Activated B cell treated with CpG ODN at 0.5 μM for 24 hours (primary cell): Measurements from ENCODE around the gene ANKEF1. TPM values are rescaled to one million over a fixed set of nuclear protein-coding genes. Genes with fewer than 3 reads are reported as not detected.
"Not testable (repeated sequence)": the region's sequence is repeated elsewhere in the genome, so short reads cannot be mapped to it uniquely, and the experiment has no call there.

Experiments
- ATAC-seq: fragments of 200-7000 bp; cut with Tn5 transposase; one replicate; pipeline ENCODE4 v1.10.0; 2021; ENCODE audit warnings: low read depth, mild to moderate bottlenecking, moderate library complexity
- CTCF ChIA-PET: fragments of 350-600 bp; sonication (Branson Sonifier 250); formaldehyde crosslinking; loops from one replicate; lab custom pipeline; 2021; ENCODE audit warnings: antibody characterized with exemption; lab: Charles Lee
- POLR2A ChIA-PET: fragments of 350-600 bp; sonication (Branson Sonifier 250); formaldehyde crosslinking; loops from one replicate; lab custom pipeline; 2021; ENCODE audit warnings: antibody characterized with exemption; lab: Charles Lee
- DNase-seq: peaks from one replicate; pipeline ENCODE4 v3.0.0; 2022
- H3K27ac Mint-ChIP-seq: one replicate; pipeline ENCODE4 v1.8.0; 2020; ENCODE audit warnings: mixed read lengths
- H3K27me3 Mint-ChIP-seq: one replicate; pipeline ENCODE4 v1.8.0; 2021; ENCODE audit warnings: mixed read lengths
- H3K36me3 Mint-ChIP-seq: one replicate; pipeline ENCODE4 v1.8.0; 2021; ENCODE audit warnings: low read depth, mixed read lengths
- H3K4me1 Mint-ChIP-seq: one replicate; pipeline ENCODE4 v1.8.0; 2021; ENCODE audit warnings: mixed read lengths
- H3K4me3 Mint-ChIP-seq: one replicate; pipeline ENCODE4 v1.8.0; 2020; ENCODE audit warnings: mild to moderate bottlenecking, mixed read lengths
- H3K9me3 Mint-ChIP-seq: one replicate; pipeline ENCODE4 v1.8.0; 2020; ENCODE audit warnings: mixed read lengths
- intact Hi-C: fragments of 100-400 bp; cut with micrococcal nuclease; formaldehyde crosslinking; loops from one replicate; pipeline ENCODE4 v1.15.1; 2024
- total RNA-seq: library from RNA; stranded (reverse); gene quantifications from 2 replicates; pipeline ENCODE4 v1.2.3, GENCODE V29; 2022
- TF ChIP-seq, protein P1 (sequence below): fragments of 200-600 bp; IDR thresholded peaks from one replicate; pipeline ENCODE4 v1.8.0; 2022; ENCODE audit warnings: antibody characterized with exemption, mild to moderate bottlenecking

Gene ANKEF1
- total RNA-seq, 1 donor from 2014 or later, result 2.6 TPM

DNA sequence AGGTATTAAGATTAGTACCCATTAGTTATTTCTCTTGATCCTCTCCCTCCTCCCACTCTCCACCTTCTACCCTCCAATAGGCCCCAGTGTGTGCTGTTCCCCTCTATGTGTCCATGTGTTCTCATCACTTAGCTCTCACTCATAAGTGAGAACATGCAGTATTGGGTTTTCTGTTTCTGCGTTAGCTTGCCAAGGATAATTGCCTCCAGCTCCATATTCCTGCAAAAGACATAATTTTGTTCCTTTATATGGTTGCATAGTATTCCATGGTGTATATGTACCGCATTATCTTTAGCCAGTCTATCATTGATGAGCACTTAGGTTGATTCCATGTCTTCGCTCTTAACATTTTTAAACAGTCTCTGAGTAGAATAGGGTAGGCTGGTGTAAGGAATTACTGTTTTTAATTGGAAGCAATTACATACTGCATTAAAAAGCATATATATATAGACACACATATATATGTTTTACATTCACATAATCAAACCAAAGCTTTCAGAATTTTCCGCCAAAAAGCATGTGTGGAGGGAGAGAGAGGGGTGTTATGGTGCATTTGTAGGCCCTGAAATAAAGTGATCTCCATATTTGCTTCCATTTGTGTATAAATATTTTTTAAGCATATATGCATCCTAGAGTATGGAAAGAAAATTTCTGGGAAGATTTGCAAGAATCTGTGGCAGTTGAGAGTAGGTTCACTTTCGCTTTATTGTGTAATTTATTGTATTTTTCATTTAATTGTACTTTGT is 709 bp upstream of the ANKEF1 start:
- no peak overlapping the region for H3K27ac Mint-ChIP-seq
- POLR2A ChIA-PET, result interaction anchor here (1.0 kb wide), 1 partner anchor 400 kb away, joined by 5 read pairs; the partner anchor contains the start of genes MKKS and SLX4IP
- H3K36me3 Mint-ChIP-seq, result peaks cover 5% of the 10 kb centered on the region
- H3K9me3 Mint-ChIP-seq, result no peaks in the 10 kb centered on the region
- H3K4me3 Mint-ChIP-seq, result no peak overlapping the region
- ATAC-seq (no peak), DNase-seq (no peak)
- intact Hi-C loops, result loop anchor here (2.0 kb wide), 1 partner anchor 401 kb away; the partner anchor contains the start of genes MKKS and SLX4IP
- peaks cover 6% of the 10 kb centered on the region for H3K4me1 Mint-ChIP-seq
- CTCF ChIA-PET, result no interaction called here
- H3K27me3 Mint-ChIP-seq, result peaks cover 13% of the 10 kb centered on the region
- TF ChIP-seq, protein P1, sequence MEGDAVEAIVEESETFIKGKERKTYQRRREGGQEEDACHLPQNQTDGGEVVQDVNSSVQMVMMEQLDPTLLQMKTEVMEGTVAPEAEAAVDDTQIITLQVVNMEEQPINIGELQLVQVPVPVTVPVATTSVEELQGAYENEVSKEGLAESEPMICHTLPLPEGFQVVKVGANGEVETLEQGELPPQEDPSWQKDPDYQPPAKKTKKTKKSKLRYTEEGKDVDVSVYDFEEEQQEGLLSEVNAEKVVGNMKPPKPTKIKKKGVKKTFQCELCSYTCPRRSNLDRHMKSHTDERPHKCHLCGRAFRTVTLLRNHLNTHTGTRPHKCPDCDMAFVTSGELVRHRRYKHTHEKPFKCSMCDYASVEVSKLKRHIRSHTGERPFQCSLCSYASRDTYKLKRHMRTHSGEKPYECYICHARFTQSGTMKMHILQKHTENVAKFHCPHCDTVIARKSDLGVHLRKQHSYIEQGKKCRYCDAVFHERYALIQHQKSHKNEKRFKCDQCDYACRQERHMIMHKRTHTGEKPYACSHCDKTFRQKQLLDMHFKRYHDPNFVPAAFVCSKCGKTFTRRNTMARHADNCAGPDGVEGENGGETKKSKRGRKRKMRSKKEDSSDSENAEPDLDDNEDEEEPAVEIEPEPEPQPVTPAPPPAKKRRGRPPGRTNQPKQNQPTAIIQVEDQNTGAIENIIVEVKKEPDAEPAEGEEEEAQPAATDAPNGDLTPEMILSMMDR, result no peak

DNA sequence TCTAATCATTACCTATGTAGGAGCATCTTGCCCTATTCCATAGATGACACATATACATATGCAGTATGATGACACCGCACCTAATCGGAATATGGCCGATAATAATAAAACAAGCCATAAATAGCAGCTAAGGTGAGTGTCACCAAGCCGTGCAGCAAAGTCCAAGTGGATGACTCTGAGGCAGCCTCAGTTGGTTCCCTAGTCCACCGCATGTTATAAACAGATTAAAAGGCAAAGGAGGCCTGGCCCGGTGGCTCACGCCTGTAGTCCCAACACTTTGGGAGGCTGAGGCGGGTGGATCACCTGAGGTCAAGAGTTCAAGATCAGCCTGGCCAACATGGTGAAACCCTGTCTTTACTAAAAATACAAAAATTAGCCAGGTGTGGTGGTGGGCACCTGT is 1.5 kb downstream of the ANKEF1 start:
- DNase-seq, H3K4me1 Mint-ChIP-seq, CTCF ChIA-PET, H3K9me3 Mint-ChIP-seq, H3K27me3 Mint-ChIP-seq, H3K36me3 Mint-ChIP-seq, POLR2A ChIA-PET, H3K4me3 Mint-ChIP-seq, ATAC-seq, intact Hi-C loops, H3K27ac Mint-ChIP-seq: not testable (repeated sequence)

DNA sequence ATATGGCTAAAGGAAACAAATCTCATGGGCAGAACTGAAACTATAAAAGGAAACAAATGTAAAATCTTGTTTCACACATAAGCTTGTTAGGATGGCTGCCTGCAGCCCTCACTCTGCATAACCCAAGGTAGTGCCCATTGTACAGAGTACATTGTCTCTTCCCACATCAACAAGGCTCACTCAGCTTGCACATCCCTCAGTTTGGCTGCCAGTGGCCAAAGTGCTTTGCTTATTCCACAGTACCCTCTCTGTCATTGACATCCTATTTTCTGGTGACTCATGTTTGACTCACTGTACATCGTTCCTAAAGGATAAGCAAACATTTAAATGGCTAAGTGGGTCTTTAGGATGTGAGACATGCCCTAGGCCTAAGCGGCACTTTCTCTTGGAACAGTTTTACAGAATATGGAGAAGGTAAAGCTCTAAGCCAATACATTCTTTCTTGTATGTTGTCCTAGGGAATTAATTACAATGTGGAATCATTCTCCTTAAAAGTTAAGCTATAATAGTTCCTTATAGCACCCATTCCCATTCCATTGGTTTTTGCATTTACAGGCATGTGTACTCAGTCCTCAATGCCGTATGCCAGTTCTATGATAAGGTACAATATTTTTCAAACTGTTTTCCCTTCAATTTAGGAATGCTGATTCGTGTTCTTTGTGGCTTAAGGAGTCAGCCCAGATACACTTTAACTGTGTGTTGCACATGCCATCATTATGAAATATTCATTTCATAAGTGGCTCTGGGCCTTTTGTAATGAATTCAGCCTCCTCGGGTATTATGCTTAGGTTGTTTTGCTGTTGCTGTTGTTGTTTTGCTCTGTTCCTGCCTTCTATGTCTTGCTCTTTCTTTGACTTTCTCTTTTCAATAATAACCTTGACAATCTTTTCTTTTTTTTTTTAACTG is 5.5 kb downstream of the ANKEF1 start:
- Mint-ChIP-seq H3K27ac (no peak overlapping the region), H3K4me3 (no peak overlapping the region), H3K4me1 (peaks cover 2% of the 10 kb centered on the region), H3K27me3 (no peaks in the 10 kb centered on the region), H3K9me3 (no peaks in the 10 kb centered on the region), H3K36me3 (peaks cover 15% of the 10 kb centered on the region)
- DNase-seq (no peak), ATAC-seq (no peak)
- intact Hi-C loops, result no loop called here
- TF ChIP-seq, protein P1, result no peak
- CTCF ChIA-PET, result no interaction called here
- POLR2A ChIA-PET, result no interaction called here

DNA sequence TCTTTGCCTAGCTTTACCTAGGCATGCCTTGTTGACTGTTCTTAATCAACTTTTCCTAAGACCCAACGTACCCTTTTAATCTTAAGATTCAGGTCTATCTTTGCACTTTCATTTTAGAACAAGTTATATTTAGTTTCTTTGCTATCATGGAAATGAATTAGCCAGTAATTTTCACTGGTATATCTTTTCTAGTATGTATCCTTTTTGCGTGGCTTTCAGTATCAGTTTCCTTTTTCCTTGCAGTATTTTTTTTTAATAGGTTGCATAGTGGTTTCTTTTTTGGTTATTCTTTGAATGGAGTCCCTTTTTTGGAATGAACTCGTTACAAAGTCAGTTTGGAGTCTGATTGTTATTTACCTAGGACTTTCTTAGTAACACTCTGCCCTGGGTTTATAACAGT is 7.3 kb downstream of the ANKEF1 start:
- POLR2A ChIA-PET, result no interaction called here
- intact Hi-C loops, result no loop called here
- TF ChIP-seq, protein P1, result no peak
- Mint-ChIP-seq H3K4me3 (no peak overlapping the region), H3K9me3 (no peaks in the 10 kb centered on the region), H3K27ac (no peak overlapping the region), H3K27me3 (no peaks in the 10 kb centered on the region), H3K36me3 (peaks cover 17% of the 10 kb centered on the region), H3K4me1 (no peaks in the 10 kb centered on the region)
- CTCF ChIA-PET, result no interaction called here
- ATAC-seq, result no peak
- no peak for DNase-seq

DNA sequence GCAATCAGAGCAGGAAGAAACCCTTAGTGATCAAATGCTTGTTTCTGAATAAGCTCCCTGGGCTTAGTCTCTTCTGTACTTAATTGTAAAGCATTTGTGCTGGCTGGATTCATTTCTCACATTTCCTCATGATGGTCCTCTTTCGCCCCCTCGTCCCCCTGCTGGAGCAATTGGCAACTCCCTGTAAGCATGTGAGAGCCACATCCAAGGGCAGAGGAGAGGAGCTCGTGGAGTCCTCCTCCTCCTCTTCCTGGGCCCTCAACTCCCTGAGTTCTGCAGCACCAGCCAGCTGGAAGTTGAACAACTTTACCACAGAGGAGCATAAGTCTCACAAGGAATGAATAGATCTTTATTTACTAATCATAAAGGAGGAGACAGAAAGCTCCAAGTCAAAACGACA is 12.6 kb downstream of the ANKEF1 start:
- H3K27me3 Mint-ChIP-seq, result no peaks in the 10 kb centered on the region
- no peaks in the 10 kb centered on the region for H3K4me1 Mint-ChIP-seq
- intact Hi-C loops, result no loop called here
- no peak overlapping the region for H3K27ac Mint-ChIP-seq
- DNase-seq (no peak), ATAC-seq (no peak)
- H3K4me3 Mint-ChIP-seq, result no peak overlapping the region
- ChIA-PET CTCF (no interaction called here), POLR2A (no interaction called here)
- H3K36me3 Mint-ChIP-seq, result peaks cover 23% of the 10 kb centered on the region
- TF ChIP-seq, protein P1, result no peak
- no peaks in the 10 kb centered on the region for H3K9me3 Mint-ChIP-seq
